CD14-positive monocyte (primary cell): ENCODE measurements around the gene DCLK3. TPM values are rescaled to one million over a fixed set of nuclear protein-coding genes. Genes with fewer than 3 reads are reported as not detected.

Source experiments
- DNase-seq, 3 donors: peaks; one replicate each; pipeline ENCODE4 v3.0.0-alpha.2; 2011 to 2022
- H2AFZ ChIP-seq: 2 replicates; pipeline ENCODE4 v1.6.0; 2012; ENCODE audit warnings: mild to moderate bottlenecking, low read depth, low read length, inconsistent platforms; ENCODE audit not compliant: insufficient read depth, poor library complexity, severe bottlenecking
- H3K27ac ChIP-seq, 2 donors: 1 replicate in 1 of 2; 2 replicates in 1 of 2; pipeline ENCODE4 v1.5.1; 2012 to 2013; ENCODE audit warnings: low read length in 2 of 2, control low read depth in 1 of 2, inconsistent platforms in 1 of 2, low read depth in 1 of 2, mild to moderate bottlenecking in 1 of 2
- H3K27me3 ChIP-seq, 2 donors: one replicate each; pipeline versions ENCODE4 v1.6.0 to v1.6.1; 2011 to 2013; ENCODE audit warnings: low read length in 2 of 2; ENCODE audit not compliant: control insufficient read depth in 2 of 2, insufficient read depth in 2 of 2
- H3K36me3 ChIP-seq, 2 donors: replicated peaks in 1 of 2; 1 replicate in 1 of 2; 2 replicates in 1 of 2; pipeline versions ENCODE4 v1.5.1 to v1.6.1; 2012 to 2013; ENCODE audit warnings: low read length in 2 of 2, control low read depth in 1 of 2, inconsistent platforms in 1 of 2, mild to moderate bottlenecking in 1 of 2; ENCODE audit not compliant: insufficient read depth in 2 of 2, control insufficient read depth in 1 of 2
- H3K4me1 ChIP-seq, 2 donors: 1 replicate in 1 of 2; 2 replicates in 1 of 2; pipeline versions ENCODE4 v1.5.1 to v1.6.1; 2012 to 2013; ENCODE audit warnings: low read length in 2 of 2, control low read depth in 1 of 2, inconsistent platforms in 1 of 2, mild to moderate bottlenecking in 1 of 2, moderate library complexity in 1 of 2; ENCODE audit not compliant: insufficient read depth in 2 of 2, control insufficient read depth in 1 of 2
- H3K4me2 ChIP-seq: replicated peaks from 2 replicates; pipeline ENCODE3; 2012; ENCODE audit warnings: low read length, moderate library complexity, mild to moderate bottlenecking; ENCODE audit not compliant: poor library complexity, severe bottlenecking; ENCODE audit errors: extremely low read depth
- H3K4me3 ChIP-seq, 3 experiments: fragments of 200-600 bp in 1 of 3; sonication (generic) in 1 of 3; replicated peaks in 1 of 3; 1 replicate in 2 of 3; 2 replicates in 1 of 3; pipeline ENCODE4 v1.5.1; 2011 to 2013; ENCODE audit warnings: low read length in 3 of 3, mild to moderate bottlenecking in 3 of 3, control low read depth in 2 of 3, low read depth in 2 of 3, inconsistent platforms in 1 of 3, moderate library complexity in 1 of 3
- H3K79me2 ChIP-seq: 2 replicates; pipeline ENCODE4 v1.6.0; 2012; ENCODE audit warnings: mild to moderate bottlenecking, control low read depth, inconsistent platforms, low read length, moderate library complexity; ENCODE audit not compliant: insufficient read depth
- H3K9ac ChIP-seq: 2 replicates; pipeline ENCODE4 v1.6.0; 2017; ENCODE audit warnings: low read length, mild to moderate bottlenecking; ENCODE audit not compliant: insufficient read depth, poor library complexity, severe bottlenecking
- H3K9me3 ChIP-seq, 2 donors: replicated peaks in 1 of 2; 1 replicate in 1 of 2; 2 replicates in 1 of 2; pipeline versions ENCODE4 v1.5.1 to v1.6.1; 2012 to 2013; ENCODE audit warnings: low read length in 2 of 2, control low read depth in 1 of 2; ENCODE audit not compliant: control insufficient read depth in 1 of 2, insufficient read depth in 1 of 2
- H4K20me1 ChIP-seq: 2 replicates; pipeline ENCODE4 v1.6.0; 2012; ENCODE audit warnings: mild to moderate bottlenecking, low read length, control low read depth, moderate library complexity; ENCODE audit not compliant: insufficient read depth
- H3K27ac Mint-ChIP-seq, 7 donors: one replicate each; pipeline ENCODE4 v1.8.0; 2020; ENCODE audit warnings: mild to moderate bottlenecking in 7 of 7, mixed read lengths in 7 of 7, moderate library complexity in 6 of 7, inconsistent platforms in 2 of 7
- H3K27me3 Mint-ChIP-seq, 3 donors: one replicate each; pipeline ENCODE4 v1.8.0; 2021 to 2022; ENCODE audit warnings: low read depth in 3 of 3, mild to moderate bottlenecking in 3 of 3, mixed read lengths in 3 of 3, moderate library complexity in 3 of 3, inconsistent platforms in 1 of 3
- H3K36me3 Mint-ChIP-seq, 2 donors: one replicate each; pipeline ENCODE4 v1.8.0; 2020; ENCODE audit warnings: mixed read lengths in 2 of 2, inconsistent platforms in 1 of 2, mild to moderate bottlenecking in 1 of 2
- H3K4me1 Mint-ChIP-seq: one replicate; pipeline ENCODE4 v1.8.0; 2020; ENCODE audit warnings: mild to moderate bottlenecking, mixed read lengths
- H3K4me3 Mint-ChIP-seq, 2 donors: one replicate each; pipeline ENCODE4 v1.8.0; 2020; ENCODE audit warnings: mild to moderate bottlenecking in 2 of 2, mixed read lengths in 2 of 2, moderate library complexity in 1 of 2
- H3K9me3 Mint-ChIP-seq, 7 donors: one replicate each; pipeline ENCODE4 v1.8.0; 2020 to 2022; ENCODE audit warnings: mixed read lengths in 7 of 7, mild to moderate bottlenecking in 6 of 7, moderate library complexity in 6 of 7, inconsistent platforms in 2 of 7
- CTCF ChIP-seq: fragments of 200-600 bp; IDR thresholded peaks from one replicate; pipeline ENCODE4 v1.8.0; 2022; ENCODE audit warnings: antibody characterized with exemption, mild to moderate bottlenecking
- WGBS: methylation state at CpG from one replicate; pipeline ENCODE4 v1.1.5; 2013; ENCODE audit warnings: missing lambda C conversion rate; ENCODE audit not compliant: insufficient coverage; 5-methylcytosine and 5-hydroxymethylcytosine counted together
- intact Hi-C, 2 donors: fragments of 100-400 bp; cut with micrococcal nuclease; formaldehyde crosslinking; loops; one replicate each; pipeline versions ENCODE4 v1.15.0 to v1.15.1; 2023
- polyA plus RNA-seq, 3 donors: library from polyadenylated mRNA; depleted of rRNA in 1 of 3; unstranded in 2 of 3; stranded (reverse) in 1 of 3; fragments of 300-500 nt in 2 of 3; fragments of >200 nt in 1 of 3; fragmentation: Illumina TruSeq in 2 of 3; gene quantifications; 1 replicate in 2 of 3; 2 replicates in 1 of 3; pipeline ENCODE4 v1.2.3, GENCODE V29; 2012 to 2021

Gene DCLK3
- polyA plus RNA-seq, 3 donors, result not detected

- Mint-ChIP-seq H3K4me3 (no peak overlapping the region), H3K27ac (no peak overlapping the region), H3K27me3 (peaks cover 0 to 3% (median 0%) of the 10 kb centered on the region in 3 donors), H3K4me1 (peaks cover 4% of the 10 kb centered on the region), H3K9me3 (peaks cover 0 to 4% (median 2%) of the 10 kb centered on the region in 7 donors), H3K36me3 (no peaks in the 10 kb centered on the region)
- intact Hi-C loops, result no loop called here
- no peaks in the 10 kb centered on the region for H3K9me3 ChIP-seq
- H3K4me1 ChIP-seq, result no peaks in the 10 kb centered on the region
- H4K20me1 ChIP-seq, result no peaks in the 10 kb centered on the region
- no peak overlapping the region for H3K27ac ChIP-seq
- no peaks in the 10 kb centered on the region for H3K27me3 ChIP-seq
- H3K4me3 ChIP-seq, result no peak overlapping the region
- H2AFZ ChIP-seq, result no peak overlapping the region
- 80% methylated on average over 1 of the region's 2 CpGs for WGBS
- H3K4me2 ChIP-seq, result no peak overlapping the region
- H3K79me2 ChIP-seq, result no peaks in the 10 kb centered on the region
- TF ChIP-seq CTCF, result no peak
- DNase-seq, result no peak
- no peak overlapping the region for H3K9ac ChIP-seq
- H3K36me3 ChIP-seq, result no peaks in the 10 kb centered on the region
These were observed 47.4 kb upstream of the DCLK3 start for GRCh38 chr3:36811768-36812167.

- Mint-ChIP-seq H3K4me1 (peaks cover 4% of the 10 kb centered on the region), H3K9me3 (peaks cover 10 to 24% (median 14%) of the 10 kb centered on the region in 7 donors), H3K4me3 (no peak overlapping the region), H3K36me3 (no peaks in the 10 kb centered on the region), H3K27me3 (peaks cover 0 to 2% (median 0%) of the 10 kb centered on the region in 3 donors), H3K27ac (no peak overlapping the region)
- Histone ChIP-seq H3K4me3 (no peak overlapping the region), H3K36me3 (no peaks in the 10 kb centered on the region), H3K27me3 (no peaks in the 10 kb centered on the region), H3K4me1 (no peaks in the 10 kb centered on the region), H3K4me2 (no peak overlapping the region), H3K27ac (no peak overlapping the region), H3K9ac (no peak overlapping the region), H4K20me1 (no peaks in the 10 kb centered on the region), H3K79me2 (no peaks in the 10 kb centered on the region), H2AFZ (no peak overlapping the region), H3K9me3 (peaks cover 5 to 6% of the 10 kb centered on the region in 2 donors)
- DNase-seq, result no peak
- no peak for TF ChIP-seq CTCF
- intact Hi-C loops, result no loop called here
- WGBS, result no CpG with 5 or more reads among the region's 2 CpGs
These were observed 40.1 kb upstream of the DCLK3 start for GRCh38 chr3:36804295-36805055.
